ENCODE results near the gene EIF4EBP2. TPM values are rescaled to one million over a fixed set of nuclear protein-coding genes. Genes with fewer than 3 reads are reported as not detected.

EIF4EBP2 gene
- 38.7 and 52.6 TPM in 2 replicates for total RNA-seq

GRCh38 chr10:70404036-70404786 lies at the start of gene EIF4EBP2:
Gene EIF4EBP2, plus strand, starts transcription at chr10:70404145. Its CDS starts 257 bp downstream, at chr10:70404402.

GRCh38 chr10:70441161-70441894 lies 37.4 kb downstream of the EIF4EBP2 start, which contains the start of gene NODAL:
Gene NODAL, minus strand, starts transcription at chr10:70441681. Its CDS starts 14 bp downstream, at chr10:70441667.

Other genes starting within 250 kb of the EIF4EBP2 start
- gene SAR1A, start 233.6 kb upstream of the EIF4EBP2 start, total RNA-seq: 118 and 210 TPM in 2 replicates
- 76.9 and 146 TPM in 2 replicates for gene PPA1, start 170.7 kb upstream of the EIF4EBP2 start, total RNA-seq
- not detected in 2 replicates for gene NPFFR1, start 120.1 kb upstream of the EIF4EBP2 start, total RNA-seq
- 11.9 and 15.2 TPM in 2 replicates for gene LRRC20, start 21.5 kb upstream of the EIF4EBP2 start, total RNA-seq
- gene NODAL, start 37.5 kb downstream of the EIF4EBP2 start, total RNA-seq: not detected in 2 replicates
- gene PALD1, start 74.6 kb downstream of the EIF4EBP2 start, total RNA-seq: 0.12 and 3.7 TPM in 2 replicates
- gene PRF1, start 198.6 kb downstream of the EIF4EBP2 start, total RNA-seq: not detected in 2 replicates